CD4-positive, alpha-beta T cell treated with Interleukin-6 for 4 hours (primary cell): ENCODE data around the gene RGR.

Experiments used
- DNase-seq: peaks from one replicate; pipeline ENCODE4 v3.0.0-alpha.2; 2020; ENCODE audit warnings: mixed read lengths

Gene RGR

GRCh38 chr10:84224411-84225028, 20.3 kb upstream of the RGR start:
- DNase-seq = no peak

- DNase-seq = no peak
These were observed 19.3 kb upstream of the RGR start, which contains the start of gene LRIT2 for GRCh38 chr10:84225427-84226173. TSS of gene LRIT2 (minus strand) at chr10:84225544. CDS start at chr10:84225520, 24 bp downstream.

- no peak for DNase-seq
These were observed 18.2 kb upstream of the RGR start for GRCh38 chr10:84226616-84227015.

- DNase-seq = no peak
These were observed 17.0 kb upstream of the RGR start for GRCh38 chr10:84227810-84228209.

- DNase-seq = no peak
These were observed 14.5 kb upstream of the RGR start for GRCh38 chr10:84230359-84230758.

GRCh38 chr10:84232376-84232775, 12.5 kb upstream of the RGR start:
- no peak for DNase-seq

- no peak for DNase-seq
These were observed 10.9 kb upstream of the RGR start for GRCh38 chr10:84233940-84234339.

- no peak for DNase-seq
These were observed 10.4 kb upstream of the RGR start for GRCh38 chr10:84234479-84234878.

GRCh38 chr10:84235096-84235495, 9.8 kb upstream of the RGR start:
- DNase-seq = no peak

- no peak for DNase-seq
These were observed 8.1 kb upstream of the RGR start for GRCh38 chr10:84236807-84237198.

- DNase-seq = no peak
These were observed 7.4 kb upstream of the RGR start for GRCh38 chr10:84237199-84238051.

GRCh38 chr10:84238909-84239308, 5.9 kb upstream of the RGR start:
- no peak for DNase-seq

- DNase-seq = no peak
These were observed 3.6 kb upstream of the RGR start, which contains the start of gene LRIT1 for GRCh38 chr10:84241185-84241790. TSS of gene LRIT1 (minus strand) at chr10:84241546. CDS start at chr10:84241439, 107 bp downstream.

- DNase-seq = no peak
These were observed 1.1 kb upstream of the RGR start for GRCh38 chr10:84243759-84244158.

GRCh38 chr10:84247496-84247895, 2.6 kb downstream of the RGR start:
- no peak for DNase-seq

GRCh38 chr10:84248794-84249193, 3.9 kb downstream of the RGR start:
- no peak for DNase-seq

- DNase-seq = no peak
These were observed 10.0 kb downstream of the RGR start for GRCh38 chr10:84254552-84255478.

- peak; percentile 38 for DNase-seq
These were observed 11.9 kb downstream of the RGR start for GRCh38 chr10:84256510-84257342.

GRCh38 chr10:84257343-84258020, 12.6 kb downstream of the RGR start:
- no peak for DNase-seq

- DNase-seq = no peak
These were observed 13.3 kb downstream of the RGR start for GRCh38 chr10:84258034-84258695.
